SU-DHL-6 (cell line): ENCODE measurements around the gene SLC6A20.

Source experiments
- H2AFZ ChIP-seq: fragments of 200-600 bp; sonication (generic); 2 replicates; pipeline ENCODE4 v1.6.1; 2014; ENCODE audit warnings: low read depth, mild to moderate bottlenecking, moderate library complexity, mixed read lengths, antibody characterized with exemption, low read length; ENCODE audit not compliant: severe bottlenecking
- H3F3A ChIP-seq: fragments of 200-600 bp; shearing (Covaris generic); 2 replicates; pipeline ENCODE4 v1.6.0; 2016; ENCODE audit warnings: antibody characterized with exemption, mild to moderate bottlenecking; ENCODE audit not compliant: insufficient read depth
- H3K27ac ChIP-seq: fragments of 200-600 bp; sonication (generic); 2 replicates; pipeline ENCODE4 v1.5.1; 2016; ENCODE audit warnings: low read depth, mild to moderate bottlenecking, low read length, moderate library complexity, mixed read lengths
- H3K27me3 ChIP-seq: fragments of 200-600 bp; sonication (generic), shearing (Covaris generic); 2 replicates; pipeline ENCODE4 v1.6.0; 2014; ENCODE audit warnings: mild to moderate bottlenecking, low read length
- H3K36me3 ChIP-seq: fragments of 200-600 bp; sonication (generic); 2 replicates; pipeline ENCODE4 v1.6.1; 2014; ENCODE audit warnings: mild to moderate bottlenecking, low read length, mixed read lengths
- H3K4me2 ChIP-seq: fragments of 300-600, 200-600 bp; shearing (Covaris generic), sonication (generic); 2 replicates; pipeline ENCODE4 v1.6.0; 2014; ENCODE audit warnings: low read length, low read depth, mild to moderate bottlenecking; ENCODE audit not compliant: poor library complexity, severe bottlenecking
- H3K4me3 ChIP-seq: fragments of 200-600 bp; sonication (generic); 2 replicates; pipeline ENCODE4 v1.5.1; 2014; ENCODE audit warnings: antibody characterized with exemption, low read length, mild to moderate bottlenecking, mixed read lengths; ENCODE audit not compliant: insufficient read depth, poor library complexity, severe bottlenecking
- H3K79me2 ChIP-seq: fragments of 200-600 bp; sonication (generic); 2 replicates; pipeline ENCODE4 v1.6.1; 2014; ENCODE audit warnings: mild to moderate bottlenecking, low read length, moderate library complexity; ENCODE audit not compliant: insufficient read depth
- H3K9ac ChIP-seq: fragments of 200-600 bp; sonication (generic); 2 replicates; pipeline ENCODE4 v1.7.0; 2014; ENCODE audit warnings: mild to moderate bottlenecking, low read length
- H3K9me2 ChIP-seq: fragments of 200-600 bp; sonication (generic); replicated peaks from 2 replicates; pipeline ENCODE4 v1.6.1; 2014; ENCODE audit warnings: low read length; ENCODE audit not compliant: insufficient read depth
- H3K9me3 ChIP-seq: fragments of 200-600 bp; sonication (generic); 2 replicates; pipeline ENCODE4 v1.6.1; 2014; ENCODE audit warnings: low read length, mixed read lengths; ENCODE audit not compliant: insufficient read depth
- H4K20me1 ChIP-seq: fragments of 200-600 bp; sonication (generic); 2 replicates; pipeline ENCODE4 v1.6.1; 2014; ENCODE audit warnings: low read depth, mild to moderate bottlenecking, antibody characterized with exemption, low read length, moderate library complexity, mixed read lengths
- CTCF ChIP-seq: fragments of 200-600 bp; sonication (generic); IDR thresholded peaks from one replicate; pipeline ENCODE4 v1.5.1; 2017; ENCODE audit warnings: antibody characterized with exemption, mild to moderate bottlenecking, low read length, moderate library complexity; ENCODE audit not compliant: insufficient read depth, poor library complexity, severe bottlenecking
- EZH2phosphoT487 ChIP-seq: fragments of 200-600 bp; sonication (generic), shearing (Covaris generic); conservative IDR thresholded peaks from 2 replicates; pipeline ENCODE4 v1.6.1; 2018; ENCODE audit warnings: mild to moderate bottlenecking, antibody characterized with exemption, low read length, moderate library complexity, mixed read lengths

SLC6A20 gene

GRCh38 chr3:45741742-45742460 is 54.4 kb downstream of the SLC6A20 start:
- H3F3A ChIP-seq: no peaks in the 10 kb centered on the region
- no peak overlapping the region for H3K4me3 ChIP-seq
- no peaks in the 10 kb centered on the region for H3K9me2 ChIP-seq
- no peaks in the 10 kb centered on the region for H3K27me3 ChIP-seq
- H3K4me2 ChIP-seq: no peak overlapping the region
- no peak overlapping the region for H3K9ac ChIP-seq
- no peaks in the 10 kb centered on the region for H4K20me1 ChIP-seq
- no peak overlapping the region for H3K27ac ChIP-seq
- no peak for TF ChIP-seq EZH2phosphoT487
- no peak for TF ChIP-seq CTCF
- H3K79me2 ChIP-seq: no peaks in the 10 kb centered on the region
- H3K36me3 ChIP-seq: peaks cover 26% of the 10 kb centered on the region; the same call in 1 of the 2 replicates
- no peaks in the 10 kb centered on the region for H3K9me3 ChIP-seq
- H2AFZ ChIP-seq: no peak overlapping the region

GRCh38 chr3:45741247-45741646 is 55.1 kb downstream of the SLC6A20 start:
- H3K4me2 ChIP-seq: no peak overlapping the region
- H3K9me2 ChIP-seq: no peaks in the 10 kb centered on the region
- H3K9ac ChIP-seq: no peak overlapping the region
- H2AFZ ChIP-seq: no peak overlapping the region
- H3K4me3 ChIP-seq: no peak overlapping the region
- no peaks in the 10 kb centered on the region for H3F3A ChIP-seq
- H4K20me1 ChIP-seq: no peaks in the 10 kb centered on the region
- no peaks in the 10 kb centered on the region for H3K27me3 ChIP-seq
- no peaks in the 10 kb centered on the region for H3K9me3 ChIP-seq
- H3K79me2 ChIP-seq: no peaks in the 10 kb centered on the region
- H3K36me3 ChIP-seq: peaks cover 26% of the 10 kb centered on the region; the same call in 1 of the 2 replicates
- H3K27ac ChIP-seq: no peak overlapping the region
- TF ChIP-seq EZH2phosphoT487: no peak
- no peak for TF ChIP-seq CTCF

DNA sequence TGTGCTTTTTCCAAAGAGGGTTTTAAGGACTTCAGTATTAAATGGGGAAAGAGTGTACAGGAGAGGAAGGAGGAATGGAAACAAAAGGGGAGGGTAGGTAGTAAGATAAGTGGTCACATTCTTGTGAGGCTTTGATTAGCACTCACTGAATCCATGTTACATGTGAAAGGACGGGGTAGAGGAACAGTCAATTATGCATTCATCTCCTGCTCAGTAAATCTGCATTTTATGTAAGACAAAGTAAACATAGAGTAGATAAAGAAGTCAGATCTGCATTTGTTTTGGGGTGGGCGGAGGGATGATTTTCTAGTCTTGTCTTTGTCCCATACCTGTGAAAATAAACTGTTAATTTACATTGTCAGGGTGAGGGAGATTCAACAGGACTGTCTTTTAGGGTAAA is 56.3 kb downstream of the SLC6A20 start:
- Histone ChIP-seq H3K27ac (no peak overlapping the region), H3F3A (no peaks in the 10 kb centered on the region), H3K9me2 (no peaks in the 10 kb centered on the region), H3K9ac (no peak overlapping the region), H2AFZ (no peak overlapping the region), H3K27me3 (no peaks in the 10 kb centered on the region), H3K4me2 (no peak overlapping the region), H3K9me3 (no peaks in the 10 kb centered on the region), H3K4me3 (no peak overlapping the region), H3K36me3 (peaks cover 26% of the 10 kb centered on the region; the same call in 1 of the 2 replicates), H3K79me2 (no peaks in the 10 kb centered on the region), H4K20me1 (no peaks in the 10 kb centered on the region)
- TF ChIP-seq CTCF (no peak), EZH2phosphoT487 (no peak)
